BE2C (cell line): ENCODE results near the gene TPM3.

ENCODE experiments used
- DNase-seq: peaks from one replicate; pipeline ENCODE4 v3.0.0-alpha.2; 2020
- H3K27me3 ChIP-seq: fragments of 250-450 bp; sonication (Bioruptor Pico); 2 replicates; pipeline ENCODE4 v1.5.1; 2020; ENCODE audit warnings: mild to moderate bottlenecking
- H3K36me3 ChIP-seq: fragments of 250-450 bp; sonication (Bioruptor Pico); 2 replicates; pipeline ENCODE4 v1.5.1; 2020; ENCODE audit warnings: mild to moderate bottlenecking
- H3K4me1 ChIP-seq: fragments of 250-450 bp; sonication (Bioruptor Pico); 2 replicates; pipeline ENCODE4 v1.5.1; 2020
- H3K4me3 ChIP-seq: 2 replicates; pipeline ENCODE4 v1.5.1; 2011; ENCODE audit warnings: low read depth, low read length
- H3K9me3 ChIP-seq: fragments of 250-450 bp; sonication (Bioruptor Pico); 2 replicates; pipeline ENCODE4 v1.5.1; 2020
- TF ChIP-seq, protein P1 (sequence below): IDR thresholded peaks from 2 replicates; pipeline ENCODE4 v1.5.1; 2012; ENCODE audit warnings: mild to moderate bottlenecking, low read depth, low read length

TPM3 gene

DNA sequence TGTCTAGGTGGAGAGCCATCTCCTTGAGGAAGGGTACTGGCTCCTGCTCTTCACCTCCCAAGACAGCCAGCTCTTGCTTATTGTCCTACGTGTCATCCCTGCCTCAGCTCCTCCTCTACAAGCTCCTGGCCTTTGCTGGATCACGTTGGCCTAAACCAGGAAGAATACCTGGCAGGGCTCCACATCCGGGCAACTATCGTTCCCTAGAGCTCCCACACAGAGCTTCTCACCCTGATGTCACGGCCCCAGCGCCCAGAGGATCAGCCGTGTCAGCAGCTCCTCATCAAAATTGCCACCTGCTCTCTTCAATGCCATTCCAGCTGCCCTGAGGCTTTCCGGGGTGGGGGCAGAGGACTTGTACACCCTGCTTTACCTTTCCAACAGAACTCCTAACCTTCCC lies 1.9 kb upstream of the TPM3 start:
- Histone ChIP-seq H3K4me1 (no peaks in the 10 kb centered on the region; the same call in 1 of the 2 replicates), H3K36me3 (no peaks in the 10 kb centered on the region), H3K27me3 (peaks cover 12% of the 10 kb centered on the region), H3K9me3 (no peaks in the 10 kb centered on the region), H3K4me3 (no peak overlapping the region)
- DNase-seq = peak; percentile 25
- TF ChIP-seq, protein P1, sequence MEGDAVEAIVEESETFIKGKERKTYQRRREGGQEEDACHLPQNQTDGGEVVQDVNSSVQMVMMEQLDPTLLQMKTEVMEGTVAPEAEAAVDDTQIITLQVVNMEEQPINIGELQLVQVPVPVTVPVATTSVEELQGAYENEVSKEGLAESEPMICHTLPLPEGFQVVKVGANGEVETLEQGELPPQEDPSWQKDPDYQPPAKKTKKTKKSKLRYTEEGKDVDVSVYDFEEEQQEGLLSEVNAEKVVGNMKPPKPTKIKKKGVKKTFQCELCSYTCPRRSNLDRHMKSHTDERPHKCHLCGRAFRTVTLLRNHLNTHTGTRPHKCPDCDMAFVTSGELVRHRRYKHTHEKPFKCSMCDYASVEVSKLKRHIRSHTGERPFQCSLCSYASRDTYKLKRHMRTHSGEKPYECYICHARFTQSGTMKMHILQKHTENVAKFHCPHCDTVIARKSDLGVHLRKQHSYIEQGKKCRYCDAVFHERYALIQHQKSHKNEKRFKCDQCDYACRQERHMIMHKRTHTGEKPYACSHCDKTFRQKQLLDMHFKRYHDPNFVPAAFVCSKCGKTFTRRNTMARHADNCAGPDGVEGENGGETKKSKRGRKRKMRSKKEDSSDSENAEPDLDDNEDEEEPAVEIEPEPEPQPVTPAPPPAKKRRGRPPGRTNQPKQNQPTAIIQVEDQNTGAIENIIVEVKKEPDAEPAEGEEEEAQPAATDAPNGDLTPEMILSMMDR = no peak

DNA sequence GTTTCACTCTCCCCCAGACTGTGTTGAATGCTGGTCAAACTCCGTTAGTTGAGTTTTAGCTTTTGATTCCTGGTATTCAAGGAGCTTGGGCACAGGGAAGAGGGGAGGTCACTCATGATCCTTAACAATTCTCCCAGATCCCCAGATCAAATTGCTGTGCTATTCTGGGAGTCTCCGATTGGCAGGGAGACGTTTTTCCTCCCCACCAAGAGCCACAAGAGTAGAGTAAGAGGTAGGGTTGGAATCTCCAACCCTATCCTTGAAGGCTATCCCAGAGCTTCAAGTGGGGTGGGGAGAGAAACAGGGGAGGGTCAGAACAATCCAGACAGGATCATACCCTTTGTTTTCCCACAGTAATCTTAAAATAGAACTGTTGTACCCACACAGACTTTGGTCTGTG lies 576 bp upstream of the TPM3 start:
- no peak for DNase-seq
- TF ChIP-seq, protein P1 = no peak
- H3K27me3 ChIP-seq = peaks cover 12% of the 10 kb centered on the region
- no peak overlapping the region for H3K4me3 ChIP-seq
- H3K9me3 ChIP-seq = no peaks in the 10 kb centered on the region
- H3K36me3 ChIP-seq = no peaks in the 10 kb centered on the region
- no peaks in the 10 kb centered on the region; the same call in 1 of the 2 replicates for H3K4me1 ChIP-seq

DNA sequence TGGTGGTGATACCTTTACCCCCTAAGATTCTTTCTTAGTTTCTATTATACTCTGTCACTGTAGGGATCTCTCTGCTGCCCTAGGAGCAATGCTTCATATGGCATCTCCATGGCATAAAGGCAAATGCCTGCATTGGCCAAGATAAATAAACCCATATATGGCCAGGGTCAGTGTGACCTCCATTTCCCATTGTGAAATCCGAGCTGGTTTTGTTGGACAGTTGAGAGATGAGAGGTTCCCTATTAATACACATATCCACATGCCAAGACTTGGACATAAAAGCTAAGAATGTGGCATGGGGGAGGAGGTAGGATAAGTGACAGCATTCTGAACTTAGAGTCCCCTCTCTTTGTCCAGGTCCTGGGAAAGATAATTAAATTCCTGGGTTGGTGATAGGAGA lies 1.4 kb downstream of the TPM3 start:
- DNase-seq = no peak
- Histone ChIP-seq H3K9me3 (no peaks in the 10 kb centered on the region), H3K4me1 (no peaks in the 10 kb centered on the region; the same call in 1 of the 2 replicates), H3K4me3 (no peak overlapping the region), H3K27me3 (peaks cover 12% of the 10 kb centered on the region), H3K36me3 (no peaks in the 10 kb centered on the region)
- TF ChIP-seq, protein P1 = no peak

DNA sequence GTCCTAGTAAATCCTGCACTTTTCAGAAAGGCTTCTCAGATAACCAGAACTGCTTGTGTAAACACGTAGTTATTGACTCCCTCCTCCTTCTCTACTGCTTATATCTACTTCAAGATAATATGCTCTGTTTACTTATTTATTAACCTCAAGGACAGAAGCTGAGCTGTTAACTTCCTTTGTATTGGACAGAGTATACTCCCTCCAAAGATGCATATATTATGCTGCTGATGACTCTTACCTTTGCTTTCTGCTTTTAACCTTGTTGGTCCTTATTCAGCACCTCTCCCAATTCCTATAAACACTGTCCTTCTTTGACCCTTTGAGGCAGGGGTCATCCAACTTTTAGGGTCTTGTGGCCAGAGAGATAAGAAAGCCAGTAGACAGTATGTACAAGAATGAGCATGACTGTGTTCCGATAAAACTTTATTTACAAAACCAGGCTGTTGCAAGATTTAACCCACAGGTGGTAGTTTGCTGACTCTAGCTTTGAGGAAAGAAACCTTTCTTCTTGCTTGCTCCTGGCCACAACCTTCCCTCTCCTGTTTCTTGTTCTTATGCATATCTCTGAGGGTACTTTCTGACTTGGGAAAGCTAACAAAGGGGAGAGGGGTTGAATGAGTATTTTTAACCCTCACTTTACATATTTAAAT lies 4.9 kb downstream of the TPM3 start:
- TF ChIP-seq, protein P1 = no peak
- no peak for DNase-seq
- Histone ChIP-seq H3K36me3 (no peaks in the 10 kb centered on the region), H3K4me3 (no peak overlapping the region), H3K9me3 (no peaks in the 10 kb centered on the region), H3K27me3 (peaks cover 3% of the 10 kb centered on the region), H3K4me1 (no peaks in the 10 kb centered on the region)

DNA sequence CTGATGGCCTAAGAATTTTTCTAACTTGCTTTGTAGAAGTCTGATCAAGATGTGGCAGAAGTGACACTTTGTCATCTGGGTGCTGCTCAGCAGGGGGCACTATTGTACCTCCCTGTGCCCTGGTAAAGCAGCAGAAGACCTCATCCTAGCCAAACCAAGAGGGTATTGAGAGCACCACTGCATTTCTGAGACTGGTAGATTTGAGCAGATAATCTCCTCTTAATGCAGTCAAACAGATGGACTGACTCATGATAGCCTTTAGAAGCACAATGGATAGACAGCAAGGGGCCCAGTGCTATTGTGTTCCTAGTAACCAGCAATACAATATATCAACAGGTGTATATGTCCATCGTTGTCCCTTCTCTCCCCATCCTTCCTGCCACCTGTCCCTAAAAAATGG lies 5.7 kb downstream of the TPM3 start:
- peak; percentile 48 for DNase-seq
- TF ChIP-seq, protein P1 = peak; percentile 61
- Histone ChIP-seq H3K9me3 (no peaks in the 10 kb centered on the region), H3K36me3 (no peaks in the 10 kb centered on the region), H3K4me3 (no peak overlapping the region), H3K4me1 (no peaks in the 10 kb centered on the region), H3K27me3 (no peaks in the 10 kb centered on the region)

DNA sequence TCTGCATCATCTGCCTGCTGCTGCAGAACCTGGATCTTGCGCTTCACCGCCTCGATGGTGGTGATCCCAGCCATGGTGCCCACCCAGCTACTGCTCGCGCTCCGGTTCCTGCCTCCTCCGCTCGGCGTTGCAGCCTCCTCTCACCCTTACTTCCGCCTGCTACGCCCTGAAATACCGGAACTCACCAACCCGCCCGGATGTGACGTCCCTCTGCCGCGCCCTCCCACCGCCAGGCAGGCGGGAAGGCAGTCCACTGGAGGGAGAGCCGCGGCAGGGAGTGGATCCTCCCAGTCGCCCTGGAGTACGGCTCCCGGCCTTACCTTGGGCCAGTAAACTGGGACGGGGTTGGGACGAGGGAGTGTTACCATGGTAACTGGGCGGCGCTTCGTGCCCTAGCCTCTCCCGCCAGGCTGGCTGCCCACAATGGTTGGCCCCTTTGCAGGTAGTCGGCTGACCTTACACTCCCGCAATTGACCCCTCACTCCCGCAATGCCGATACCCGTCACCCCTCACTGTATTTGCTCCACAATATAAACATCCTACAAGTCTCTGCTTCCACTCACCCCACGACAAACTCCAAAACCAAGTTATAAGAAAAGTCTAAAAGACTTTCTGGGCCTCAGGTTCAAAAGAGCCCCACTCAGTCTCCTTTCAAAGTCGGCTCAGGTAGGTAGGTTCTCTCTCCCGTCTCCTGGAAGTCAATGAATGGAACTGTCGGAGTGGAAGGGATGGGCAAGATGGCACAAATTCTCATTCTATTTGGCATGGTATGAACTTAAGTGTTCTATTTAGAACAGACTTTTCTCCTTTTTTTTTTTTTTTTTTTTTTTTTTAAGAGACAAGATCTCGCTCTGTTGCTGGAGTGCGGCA lies 8.6 kb downstream of the TPM3 start:
- peak; percentile 99 for DNase-seq
- TF ChIP-seq, protein P1 = no peak
- 0 out of 2 replicates have a peak, but pooled peaks cover under 1% of the 10 kb centered on the region for H3K36me3 ChIP-seq
- peaks cover 14% of the 10 kb centered on the region for H3K4me1 ChIP-seq
- no peaks in the 10 kb centered on the region for H3K27me3 ChIP-seq
- H3K4me3 ChIP-seq = peak overlapping the region; percentile 94
- no peaks in the 10 kb centered on the region for H3K9me3 ChIP-seq
